Fibroblast of the conjunctiva (primary cell): ENCODE measurements around the gene NHP2.
A peak's percentile ranks its signal among the peaks of the same experiment; 100 is the strongest.
"Not testable (repeated sequence)": the region's sequence is repeated elsewhere in the genome, so short reads cannot be mapped to it uniquely, and the experiment has no call there.

Experiments used
- DNase-seq: peaks from one replicate; pipeline ENCODE4 v3.0.0-alpha.2; 2010; ENCODE audit warnings: low read depth

Gene NHP2

DNA sequence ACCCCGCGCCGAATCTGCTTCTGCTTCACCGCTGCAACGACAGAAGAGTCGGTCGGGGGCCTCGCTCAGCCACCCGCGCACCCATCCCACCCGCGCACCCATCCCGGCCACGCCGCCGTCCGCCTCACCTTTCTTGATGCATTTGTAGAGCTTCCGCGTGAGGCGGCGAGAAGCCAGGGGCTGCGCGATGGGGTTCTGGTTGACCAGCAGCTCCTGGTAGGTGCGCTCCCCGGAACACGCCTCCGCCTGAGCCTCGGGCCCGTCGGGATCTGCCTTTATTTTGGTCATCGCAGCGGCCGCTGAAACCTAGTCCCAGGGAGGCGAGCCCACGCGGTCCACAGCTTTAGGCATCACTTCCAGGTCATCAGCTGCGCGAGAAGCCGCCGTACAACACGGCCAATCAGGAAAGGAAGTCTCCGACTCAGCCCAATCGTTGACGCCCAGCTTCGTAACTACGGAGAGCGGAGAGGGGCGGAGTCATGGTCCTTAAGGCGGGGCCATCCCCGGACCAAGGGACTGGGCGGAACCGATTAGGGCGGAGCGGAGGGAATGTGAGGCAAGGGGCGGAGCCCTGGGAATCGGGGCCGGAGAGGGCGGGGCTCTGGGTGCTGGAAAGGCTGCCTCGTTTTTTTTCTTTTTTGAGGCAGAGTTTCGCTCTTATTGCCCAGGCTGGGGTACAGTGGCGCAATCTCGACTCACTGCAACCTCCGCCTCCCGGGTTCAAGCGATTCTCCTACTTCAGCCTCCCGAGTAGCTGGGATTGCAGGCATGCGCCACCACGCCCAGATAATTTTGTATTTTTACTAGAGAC lies at the start of gene NHP2:
Gene NHP2, minus strand, starts transcription at position 356 of the 811 bp plus-strand sequence. Its CDS starts 68 bp downstream, at position 288.
- peak; percentile 98 for DNase-seq

DNA sequence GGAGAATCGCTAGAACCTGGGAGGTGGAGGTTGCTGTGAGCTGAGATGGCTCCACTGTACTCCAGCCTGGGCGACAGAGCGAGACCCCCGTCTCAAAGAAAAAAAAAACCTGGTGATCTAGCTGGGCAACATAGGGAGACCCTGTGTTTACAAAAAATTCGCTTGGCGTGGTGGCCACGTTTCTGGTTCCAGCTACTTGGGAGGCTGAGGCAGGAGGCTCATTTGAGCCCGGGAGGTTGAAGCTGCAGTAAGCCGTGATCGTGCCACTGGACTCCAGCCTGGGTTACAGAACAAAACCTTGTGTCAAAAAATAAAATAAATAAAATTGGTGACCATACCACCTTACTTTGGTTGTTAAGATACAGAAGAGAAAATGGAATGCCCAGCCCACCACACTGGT lies 48.9 kb upstream of the NHP2 start:
- DNase-seq = no peak

DNA sequence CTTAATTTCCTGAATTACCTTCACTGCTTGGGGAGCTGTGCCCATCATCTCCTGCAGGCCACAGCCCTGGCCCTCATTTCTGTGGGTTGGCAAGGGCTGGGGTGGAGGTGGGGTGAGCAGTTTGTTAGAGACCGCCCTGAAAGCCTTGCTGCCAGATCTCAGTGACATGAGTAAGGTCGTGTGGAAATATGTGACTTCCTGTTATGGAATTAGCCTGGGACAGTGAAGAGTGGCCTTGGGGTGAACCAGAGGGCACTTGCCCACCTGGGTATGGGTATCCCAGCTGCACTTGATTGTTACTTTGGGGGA lies 48.2 kb upstream of the NHP2 start:
- no peak for DNase-seq

DNA sequence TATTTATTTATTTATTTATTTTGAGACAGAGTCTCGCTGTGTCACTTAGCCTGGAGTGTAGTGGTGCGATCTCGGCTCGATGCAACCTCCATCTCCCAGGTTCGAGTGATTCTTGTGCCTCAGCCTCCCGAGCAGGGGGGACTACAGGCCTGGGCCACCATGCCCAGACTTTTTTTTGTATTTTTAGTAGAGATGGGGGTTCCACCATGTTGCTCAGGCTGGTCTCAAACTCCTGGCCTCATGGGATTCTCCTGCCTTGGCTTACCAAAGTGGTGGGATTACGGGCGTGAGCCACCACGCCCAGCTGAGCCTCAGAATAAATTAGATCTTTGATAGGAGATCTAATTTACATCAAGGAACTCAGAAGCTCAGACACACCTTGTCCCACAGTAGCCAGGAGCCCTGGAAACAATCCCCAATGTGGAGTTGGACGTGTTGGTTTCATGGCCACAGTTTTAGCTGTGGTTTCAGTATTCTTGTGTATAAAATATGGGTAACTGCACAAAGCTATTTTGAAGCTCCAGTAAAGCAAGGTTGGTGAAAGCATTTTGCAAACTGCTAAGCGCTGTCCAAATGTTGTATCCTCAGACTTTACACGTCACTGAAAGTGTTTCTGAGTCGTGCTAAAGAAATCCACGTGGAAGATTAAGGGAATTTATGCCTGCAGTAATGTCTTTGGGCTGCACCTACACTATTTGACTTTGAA lies 47.7 kb upstream of the NHP2 start:
- DNase-seq = no peak

DNA sequence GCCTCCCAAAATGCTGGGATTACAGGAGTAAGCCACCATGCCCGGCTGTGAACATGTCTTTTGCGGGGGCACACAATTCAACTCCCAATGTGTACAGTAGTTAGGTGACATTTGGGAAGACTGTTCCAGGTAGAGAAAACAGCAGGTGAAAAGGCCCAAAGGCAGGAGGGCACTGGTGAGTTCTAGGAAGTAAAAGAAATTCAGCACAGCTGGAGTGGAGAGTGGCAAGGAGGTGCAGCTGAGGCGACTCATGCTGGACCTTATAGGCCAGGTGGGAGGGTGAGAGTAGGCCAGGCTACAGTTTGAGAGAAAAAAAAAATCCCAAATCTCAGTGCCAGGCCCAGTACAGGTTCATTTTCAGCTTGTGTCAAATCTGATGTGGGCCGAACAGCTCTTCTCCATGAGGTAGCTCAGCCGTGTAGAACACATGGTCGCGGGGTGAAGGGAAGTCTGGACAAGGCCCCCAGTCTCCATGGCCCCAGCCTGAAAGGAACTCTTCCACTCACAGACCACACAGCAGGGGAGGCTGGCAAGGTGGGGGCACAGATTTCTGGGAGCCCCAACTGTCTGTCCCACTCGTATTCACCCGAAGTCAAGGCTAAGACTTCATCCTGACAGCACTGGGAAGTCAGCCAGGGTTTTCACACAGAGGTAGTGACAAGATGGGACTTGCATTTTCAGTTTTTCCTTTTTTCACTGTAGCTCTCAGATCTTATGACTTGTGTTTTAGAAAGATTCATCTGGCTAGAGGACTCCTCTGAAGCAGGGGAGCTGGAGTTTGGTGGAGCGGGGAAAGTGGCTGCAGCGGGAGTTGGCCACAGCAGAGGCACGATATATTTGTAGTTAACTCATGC lies 46.1 kb upstream of the NHP2 start:
- no peak for DNase-seq

DNA sequence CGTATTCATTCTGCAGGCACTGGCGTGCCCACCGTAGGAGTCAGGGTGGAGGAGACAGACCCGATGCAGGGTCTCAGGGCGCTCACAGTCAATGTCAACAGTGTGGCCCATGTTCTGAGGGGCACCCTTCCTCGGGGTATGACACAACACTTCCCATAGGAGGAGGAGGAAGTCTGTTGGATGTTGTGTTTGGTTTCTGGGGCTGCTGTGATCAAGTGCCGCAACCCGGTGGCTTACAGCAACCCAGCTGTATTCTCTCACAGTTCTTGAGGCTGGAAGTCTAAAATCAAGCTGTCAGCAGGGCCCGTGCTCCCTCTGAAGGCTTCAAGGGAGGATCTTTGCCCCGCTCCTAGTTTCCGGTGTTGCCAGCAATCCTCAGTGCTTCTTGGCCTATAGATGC lies 45.0 kb upstream of the NHP2 start:
- no peak for DNase-seq

DNA sequence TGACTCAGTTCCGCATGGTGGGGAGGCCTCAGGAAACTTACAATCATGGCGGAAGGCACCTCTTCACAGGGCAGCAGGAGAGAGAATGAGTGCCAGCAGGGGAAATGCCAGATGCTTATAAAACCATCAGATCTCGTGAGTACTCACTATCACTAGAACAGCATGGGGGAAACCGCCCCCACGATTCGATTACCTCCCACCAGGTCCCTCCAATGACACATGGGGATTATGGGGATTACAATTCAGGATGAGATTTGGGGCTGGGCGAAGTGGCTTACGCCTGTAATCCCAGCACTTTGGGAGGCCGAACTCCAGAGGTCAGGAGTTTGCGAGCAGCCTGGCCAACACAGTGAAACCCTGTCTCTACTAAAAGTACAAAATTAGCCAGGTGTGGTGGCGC lies 44.5 kb upstream of the NHP2 start:
- not testable (repeated sequence) for DNase-seq

DNA sequence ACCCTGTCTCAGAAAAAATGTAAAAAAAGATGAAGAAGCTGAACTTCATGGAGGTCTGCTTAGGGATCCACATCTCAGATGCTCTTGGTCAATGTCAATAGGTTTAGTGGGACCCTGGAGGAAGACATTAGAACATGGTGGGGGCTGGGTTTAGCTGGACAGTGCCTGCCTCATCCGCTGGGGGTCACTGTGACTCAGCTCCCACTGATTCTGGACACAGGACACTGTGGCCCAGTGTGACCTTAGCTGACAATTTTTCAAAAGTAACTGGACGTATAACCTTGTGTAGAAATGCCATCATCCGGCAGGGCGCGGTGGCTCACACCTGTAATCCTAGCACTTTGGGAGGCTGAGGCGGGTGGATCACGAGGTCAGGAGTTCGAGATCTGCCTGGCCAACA lies 43.3 kb upstream of the NHP2 start:
- no peak for DNase-seq

DNA sequence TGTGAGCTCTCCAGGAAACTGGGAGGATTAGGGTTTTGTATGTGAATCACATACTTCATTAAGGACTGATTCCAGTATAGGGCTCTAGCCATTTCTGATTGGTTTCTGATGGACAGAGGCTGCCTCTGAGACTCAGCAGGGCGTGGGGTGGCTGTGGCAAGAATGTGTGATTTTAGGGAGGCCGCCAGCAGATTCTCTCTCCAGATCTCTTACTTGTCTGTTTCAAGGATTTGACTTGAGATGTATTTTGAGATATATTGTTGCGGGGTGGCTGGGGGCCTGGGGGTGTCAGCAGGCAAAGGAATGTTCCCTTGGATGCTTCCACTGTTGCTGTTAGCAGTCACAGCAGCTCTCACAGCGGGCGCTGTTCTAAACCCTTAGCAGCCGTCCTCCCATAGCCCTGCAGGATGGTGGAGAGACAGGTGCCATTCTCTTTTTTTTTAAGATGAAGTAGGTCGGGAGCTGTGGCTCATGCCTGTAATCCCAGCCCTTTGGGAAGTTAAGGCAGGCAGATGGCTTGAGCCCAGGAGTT lies 42.7 kb upstream of the NHP2 start:
- DNase-seq = no peak

DNA sequence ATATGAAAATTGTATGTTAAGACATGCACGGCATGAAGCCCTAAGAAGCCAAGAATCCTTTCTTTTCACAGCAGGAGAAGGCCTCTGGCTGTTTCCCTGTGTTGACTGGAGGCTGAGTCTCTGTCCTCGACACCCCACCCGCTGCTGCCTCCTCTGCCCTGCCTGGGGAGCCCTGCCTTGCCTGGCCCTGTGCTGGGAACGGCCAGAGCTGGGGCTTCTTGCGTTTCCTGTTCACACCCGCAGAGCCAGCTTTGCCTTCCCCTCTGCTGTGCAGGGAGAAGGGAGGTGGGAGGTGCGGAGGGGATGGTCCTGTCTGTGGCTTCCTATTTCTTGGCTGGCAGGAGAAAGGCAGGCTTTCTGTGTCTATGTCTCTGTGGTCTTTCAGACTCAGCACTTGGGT lies 40.3 kb upstream of the NHP2 start:
- no peak for DNase-seq

DNA sequence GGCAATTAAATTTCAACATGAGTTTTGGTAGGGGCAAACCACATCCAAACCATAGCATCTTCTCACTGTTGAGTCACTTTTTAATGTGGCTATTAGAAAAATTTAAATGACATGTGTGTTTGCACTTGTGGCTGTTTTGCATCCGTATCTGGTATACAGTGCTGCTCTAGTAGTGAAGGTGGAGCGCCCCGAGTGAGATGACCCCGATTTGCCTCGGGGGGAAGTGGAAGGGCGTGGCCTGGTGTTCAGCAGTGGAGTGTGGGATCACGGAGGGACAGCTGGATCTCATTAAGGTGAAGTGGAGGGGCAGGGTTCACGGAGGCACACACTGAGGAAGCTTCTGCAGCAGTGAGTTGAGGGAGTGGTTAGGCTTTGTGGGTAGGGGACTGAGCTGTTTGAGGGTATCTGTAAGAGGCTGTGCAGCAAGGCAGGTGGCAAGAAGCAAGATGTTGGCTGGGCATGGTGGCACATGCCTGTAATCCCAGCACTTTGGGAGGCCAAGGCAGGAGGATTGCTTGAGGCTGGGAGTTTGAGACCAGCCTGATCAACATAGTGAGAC lies 39.6 kb upstream of the NHP2 start:
- DNase-seq = no peak

DNA sequence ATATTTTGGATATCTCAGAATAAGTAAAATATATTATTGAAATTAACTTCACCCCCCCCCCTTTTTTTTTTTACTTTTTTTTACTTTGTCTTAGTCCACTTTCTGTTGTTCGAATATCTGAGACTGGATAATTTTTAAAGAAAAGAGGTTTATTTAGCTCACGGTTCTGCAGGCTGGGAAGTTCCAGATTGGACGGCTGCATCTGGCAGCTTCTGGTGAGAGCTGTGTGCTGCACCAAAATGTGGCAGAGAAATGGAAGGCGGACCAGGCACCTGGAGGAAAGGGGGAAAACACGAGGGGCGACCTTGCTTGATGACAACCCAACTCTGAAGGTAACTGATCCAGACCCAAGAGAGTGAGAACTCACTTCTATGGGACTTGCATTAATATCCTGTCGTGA lies 39.1 kb upstream of the NHP2 start:
- DNase-seq = no peak

DNA sequence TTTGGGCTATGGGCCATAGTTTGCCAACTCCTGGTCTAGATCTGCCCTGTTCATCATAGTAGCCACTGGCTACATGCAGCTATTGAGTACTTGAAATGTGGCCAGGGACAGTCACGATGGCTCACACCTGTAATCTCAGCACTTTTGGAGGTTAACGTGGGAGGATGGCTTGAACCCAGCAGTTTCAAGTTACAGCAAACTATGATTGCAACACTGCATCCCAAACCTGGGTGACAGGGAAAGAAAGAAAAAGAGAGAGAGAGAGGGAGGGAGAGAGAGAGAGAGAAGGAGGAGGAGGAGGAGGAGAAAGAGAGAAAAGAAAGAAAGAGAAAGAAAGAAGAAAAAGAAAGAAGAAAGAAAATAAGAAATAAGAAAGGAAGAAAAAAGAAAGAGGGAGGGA lies 38.6 kb upstream of the NHP2 start:
- DNase-seq = no peak

DNA sequence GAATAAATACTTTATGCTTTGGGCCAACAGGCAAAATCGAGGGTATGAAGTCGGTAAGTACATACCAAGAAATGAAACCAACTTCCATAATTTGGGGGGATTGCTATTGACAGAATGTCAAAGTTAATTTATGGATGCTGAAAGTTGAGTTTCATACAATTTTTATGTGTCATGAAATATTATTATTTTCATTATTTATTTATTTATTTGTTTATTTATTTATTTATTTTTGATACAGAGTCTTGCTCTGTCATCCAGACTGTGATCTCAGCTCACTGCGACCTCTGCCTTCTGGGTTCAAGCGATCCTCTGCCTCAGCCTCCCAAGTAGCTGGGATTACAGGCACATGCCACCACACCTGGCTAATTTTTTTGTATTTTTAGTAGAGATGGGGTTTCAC lies 38.0 kb upstream of the NHP2 start:
- DNase-seq = no peak

DNA sequence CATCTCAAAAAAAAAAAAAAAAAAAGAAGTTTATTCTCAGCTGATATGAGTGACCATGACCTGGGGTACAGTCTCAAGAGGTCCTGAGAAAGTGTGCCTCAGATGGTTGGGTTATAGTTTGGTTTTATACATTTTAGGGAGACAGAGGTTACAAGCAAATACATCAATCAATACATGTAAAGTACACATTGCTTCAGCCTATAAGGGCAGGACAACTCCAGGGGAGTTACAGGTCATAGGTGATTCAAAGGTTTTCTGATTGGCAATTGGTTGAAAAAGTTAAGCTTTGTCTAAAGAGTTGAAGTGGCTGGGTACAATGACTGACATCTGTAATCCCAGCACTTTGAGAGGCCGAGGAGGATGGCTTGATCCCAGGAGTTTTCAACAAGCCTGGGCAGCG lies 35.7 kb upstream of the NHP2 start:
- no peak for DNase-seq

DNA sequence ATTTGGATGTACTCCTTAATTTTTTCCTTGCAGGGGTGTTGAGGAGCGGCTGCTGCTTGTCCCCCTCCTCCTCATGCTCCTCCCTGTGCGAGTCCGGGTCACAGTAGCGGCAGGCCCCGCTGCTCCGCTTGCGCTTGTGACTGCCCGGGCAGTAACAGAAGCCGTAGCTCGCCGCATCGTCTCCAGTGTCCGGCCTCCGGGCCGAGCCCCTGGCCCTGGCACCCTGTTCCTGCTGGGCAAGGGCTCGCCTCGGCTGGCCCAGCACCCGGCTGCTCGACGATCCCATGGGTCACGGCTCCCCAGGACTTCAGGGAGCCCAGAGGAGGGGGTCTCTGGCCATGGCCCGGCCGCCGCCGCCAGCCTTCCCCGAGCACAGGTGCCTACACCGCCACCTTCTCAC lies 33.3 kb upstream of the NHP2 start, which contains the start of gene GMCL2:
Gene GMCL2, minus strand, starts transcription at position 358 of the 400 bp plus-strand sequence. Its CDS starts 72 bp downstream, at position 286.
- DNase-seq = no peak

DNA sequence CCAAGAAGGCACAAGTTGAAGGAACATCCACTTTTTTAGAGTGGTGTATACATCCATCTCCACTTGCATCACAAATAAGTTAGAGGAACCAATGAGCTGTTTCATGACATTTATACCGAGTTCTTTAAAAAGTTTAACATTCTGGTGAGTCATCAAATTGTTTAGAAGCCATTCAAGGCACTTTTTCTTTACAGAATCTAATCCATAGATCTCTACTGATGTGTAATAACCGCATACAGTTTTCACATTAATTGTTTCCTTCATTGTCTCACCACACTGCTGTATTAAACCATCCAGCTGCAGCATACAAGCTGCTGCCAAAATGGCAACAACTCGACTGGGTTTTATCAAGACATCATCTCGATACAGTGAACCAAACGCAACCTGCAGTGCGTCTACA lies 32.7 kb upstream of the NHP2 start:
- no peak for DNase-seq

DNA sequence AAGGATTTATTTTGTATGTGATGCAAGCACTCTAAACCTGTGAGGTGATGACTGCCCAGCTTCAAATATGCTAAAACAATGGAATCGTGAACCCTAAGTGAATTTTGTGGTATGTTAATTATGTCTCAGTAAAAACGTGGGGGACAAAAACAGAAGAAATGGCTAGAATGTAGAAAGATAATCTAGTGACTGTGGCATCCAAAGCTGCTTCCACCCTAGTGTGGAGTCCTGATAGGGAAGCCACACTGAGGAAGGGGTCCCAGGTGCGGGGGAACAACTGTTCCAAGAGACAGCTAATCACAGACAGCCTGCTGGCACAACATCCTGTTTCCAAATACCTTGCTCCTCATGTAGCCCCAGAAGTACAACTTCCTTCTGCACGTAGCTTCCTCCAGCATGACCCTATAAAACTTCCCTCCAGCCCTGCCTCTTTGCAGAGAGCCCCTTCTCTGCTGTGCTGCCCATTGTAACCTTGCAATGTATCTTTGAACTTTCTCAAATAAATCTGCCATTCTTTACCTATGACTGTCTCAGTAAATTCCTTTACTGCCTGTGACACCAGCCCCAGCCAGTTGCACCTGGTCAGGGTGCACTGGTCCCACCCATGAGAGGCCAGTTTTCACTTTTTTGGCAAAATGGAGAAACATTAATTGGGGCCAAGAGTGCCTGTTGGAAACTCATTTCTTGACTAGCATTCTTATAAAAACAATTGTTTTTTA lies 28.6 kb upstream of the NHP2 start:
- DNase-seq = no peak

DNA sequence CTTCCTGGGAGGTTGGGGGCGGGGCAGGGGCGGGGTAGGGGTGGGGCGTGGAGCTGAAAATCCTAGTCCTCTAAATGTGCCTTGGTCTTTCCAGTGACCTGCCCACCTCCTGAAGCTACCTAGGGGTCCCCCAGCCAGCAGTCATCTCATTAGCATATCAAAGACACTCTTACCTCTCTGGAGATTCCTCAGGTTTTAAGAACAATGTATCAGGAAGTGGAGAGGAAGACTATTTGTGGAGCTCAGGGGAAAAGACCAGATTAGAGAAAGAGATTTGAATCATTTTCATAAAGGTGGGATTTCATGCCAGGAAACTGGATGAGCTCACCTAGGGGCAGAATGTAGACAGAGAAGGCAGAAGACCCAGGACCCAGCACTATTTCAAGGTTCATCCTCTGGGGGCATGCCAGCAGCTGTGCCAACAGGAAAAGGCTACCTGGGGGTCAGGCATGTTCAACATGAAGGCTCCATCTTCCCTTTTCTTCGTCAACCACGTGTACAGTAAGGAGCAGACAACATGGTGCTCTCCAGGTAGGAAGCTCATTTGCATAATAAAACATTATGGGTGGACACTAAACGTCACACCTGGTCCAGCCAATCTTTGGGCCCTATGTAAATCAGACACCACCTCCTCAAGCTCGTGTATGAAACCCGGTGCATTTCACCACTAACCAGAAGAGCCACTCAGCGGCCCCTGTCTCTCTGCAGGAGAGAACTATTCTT lies 26.6 kb upstream of the NHP2 start:
- DNase-seq = no peak

DNA sequence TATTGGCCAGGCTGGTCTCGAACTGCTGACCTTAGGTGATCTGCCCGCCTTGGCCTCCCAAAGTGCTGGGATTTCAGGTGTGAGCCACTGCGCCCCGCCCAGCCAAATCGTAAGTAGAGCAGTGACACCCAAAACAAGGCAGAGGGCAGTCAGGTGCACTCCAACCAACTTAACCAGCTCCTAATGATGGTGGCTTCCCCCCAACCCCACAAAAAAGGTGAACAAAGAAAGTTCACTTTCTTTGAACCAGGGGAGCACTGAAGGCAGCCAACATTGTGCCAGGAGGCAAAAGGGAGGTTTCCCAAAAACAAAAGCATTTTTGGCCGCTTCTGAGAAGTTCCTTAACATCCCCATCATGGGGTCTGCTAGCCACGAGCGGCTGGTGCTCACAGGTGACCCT lies 23.9 kb upstream of the NHP2 start:
- no peak for DNase-seq

DNA sequence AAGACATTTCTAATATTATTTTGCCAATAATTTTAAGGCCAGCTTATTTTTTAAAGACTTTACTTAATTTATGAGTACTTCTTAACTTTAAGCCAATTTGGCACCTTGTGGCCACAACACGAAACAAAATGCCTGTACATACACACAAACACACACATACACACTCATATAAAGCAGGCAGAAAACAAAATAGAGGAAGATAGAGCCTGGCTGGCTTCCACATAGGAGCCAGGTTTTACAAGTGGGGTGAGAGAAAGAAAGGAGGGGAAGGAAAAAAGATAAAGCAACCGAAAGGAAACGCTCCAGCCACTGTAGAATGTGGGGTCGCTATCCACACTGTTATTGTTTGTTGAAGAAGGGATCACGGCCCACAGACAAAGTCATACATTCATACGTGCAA lies 23.1 kb upstream of the NHP2 start:
- no peak for DNase-seq
